A375 (cell line): ENCODE data around the gene PPP6C. TPM values are rescaled to one million over a fixed set of nuclear protein-coding genes. Genes with fewer than 3 reads are reported as not detected.

Experiments
- total RNA-seq: library from RNA; depleted of rRNA; stranded (reverse); fragments of >200 nt; shearing (Covaris generic); gene quantifications from 2 replicates; pipeline ENCODE4 v1.2.3, GENCODE V29; 2014; rRNA removed

Gene PPP6C
- total RNA-seq, result 15.7 and 20.0 TPM in 2 replicates

GRCh38 chr9:125189361-125190289 is at the start of gene PPP6C:
PPP6C (minus strand) TSS chr9:125189803; CDS start chr9:125189718, 85 bp downstream.

GRCh38 chr9:125200216-125201047 is 10.8 kb upstream of the PPP6C start, which contains the start of gene RABEPK:
RABEPK (plus strand) TSS chr9:125200542; CDS start chr9:125203014, 2,472 bp downstream.

GRCh38 chr9:125143377-125144090 is 46.1 kb downstream of the PPP6C start, which contains the start of gene SCAI:
SCAI (minus strand) TSS chr9:125143528; CDS start chr9:125143437, 91 bp downstream.

Other genes with a start within 250 kb of the PPP6C start
- gene GOLGA1, start 248.7 kb downstream of the PPP6C start, total RNA-seq, result 19.3 and 19.9 TPM in 2 replicates
- 1.5 and 2.8 TPM in 2 replicates for gene SCAI, start 46.3 kb downstream of the PPP6C start, total RNA-seq
- gene RABEPK, start 10.7 kb upstream of the PPP6C start, total RNA-seq, result 31.6 and 38.2 TPM in 2 replicates
- gene HSPA5, start 51.5 kb upstream of the PPP6C start, total RNA-seq, result 110 TPM in 2 replicates
- 43.2 and 52.2 TPM in 2 replicates for gene GAPVD1, start 72.0 kb upstream of the PPP6C start, total RNA-seq